ENCODE results near the gene ATP8A2.
"Not testable (repeated sequence)": the region's sequence is repeated elsewhere in the genome, so short reads cannot be mapped to it uniquely, and the experiment has no call there.

ATP8A2 gene

DNA sequence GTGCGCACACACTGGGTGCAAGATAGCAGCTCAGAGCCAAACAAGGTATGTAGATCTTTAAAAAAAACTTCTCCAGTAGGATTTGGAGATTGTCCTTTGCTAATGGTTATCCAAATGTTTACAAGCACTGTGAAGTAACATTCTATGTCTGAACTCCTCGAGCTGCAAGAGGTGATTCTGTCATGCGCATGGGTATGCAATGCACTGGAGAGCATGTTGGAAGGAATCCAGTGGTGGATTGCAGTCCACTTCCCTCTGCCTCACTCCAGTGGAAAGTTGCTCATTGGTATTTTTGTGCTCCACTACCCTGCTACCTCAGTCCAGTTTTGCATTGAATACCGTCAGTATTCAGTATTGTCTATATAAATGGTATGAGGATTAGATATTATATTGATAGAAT is 132.1 kb downstream of the ATP8A2 start:
- in situ Hi-C loops (cut with HindIII; ENCODE audit: low sequenced_read_pairs), result no loop called here
- no peak overlapping the region for H3K4me3 ChIP-seq (ENCODE audit: low read depth, low read length)
- DNase-seq (ENCODE audit: low read depth, low spot score), result no peak
- TF ChIP-seq, protein P1, sequence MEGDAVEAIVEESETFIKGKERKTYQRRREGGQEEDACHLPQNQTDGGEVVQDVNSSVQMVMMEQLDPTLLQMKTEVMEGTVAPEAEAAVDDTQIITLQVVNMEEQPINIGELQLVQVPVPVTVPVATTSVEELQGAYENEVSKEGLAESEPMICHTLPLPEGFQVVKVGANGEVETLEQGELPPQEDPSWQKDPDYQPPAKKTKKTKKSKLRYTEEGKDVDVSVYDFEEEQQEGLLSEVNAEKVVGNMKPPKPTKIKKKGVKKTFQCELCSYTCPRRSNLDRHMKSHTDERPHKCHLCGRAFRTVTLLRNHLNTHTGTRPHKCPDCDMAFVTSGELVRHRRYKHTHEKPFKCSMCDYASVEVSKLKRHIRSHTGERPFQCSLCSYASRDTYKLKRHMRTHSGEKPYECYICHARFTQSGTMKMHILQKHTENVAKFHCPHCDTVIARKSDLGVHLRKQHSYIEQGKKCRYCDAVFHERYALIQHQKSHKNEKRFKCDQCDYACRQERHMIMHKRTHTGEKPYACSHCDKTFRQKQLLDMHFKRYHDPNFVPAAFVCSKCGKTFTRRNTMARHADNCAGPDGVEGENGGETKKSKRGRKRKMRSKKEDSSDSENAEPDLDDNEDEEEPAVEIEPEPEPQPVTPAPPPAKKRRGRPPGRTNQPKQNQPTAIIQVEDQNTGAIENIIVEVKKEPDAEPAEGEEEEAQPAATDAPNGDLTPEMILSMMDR (IDR thresholded peaks at IDR 0.05; ENCODE audit: low read depth, low read length), result no peak

DNA sequence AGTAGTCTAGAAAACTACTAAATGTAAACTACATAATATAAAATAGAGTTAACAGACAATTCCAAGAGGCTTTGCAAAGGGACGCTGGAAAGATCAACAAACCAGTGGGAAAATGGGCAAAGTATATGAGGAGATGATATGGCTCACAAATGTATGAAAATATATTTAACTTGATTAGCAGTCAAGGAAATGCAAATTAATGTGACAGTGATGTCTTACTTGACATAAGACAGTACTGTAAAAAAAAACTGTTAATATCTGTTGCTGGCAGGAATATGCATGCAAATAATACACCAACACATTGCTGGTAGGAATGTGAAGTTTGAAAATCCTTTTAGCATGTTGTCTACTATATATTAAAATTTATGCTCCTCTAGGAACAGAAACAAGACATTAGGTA is 136.1 kb downstream of the ATP8A2 start:
- TF ChIP-seq, protein P1 (IDR thresholded peaks at IDR 0.05; ENCODE audit: low read depth, low read length), result no peak
- H3K4me3 ChIP-seq (ENCODE audit: low read depth, low read length), result no peak overlapping the region
- in situ Hi-C loops (cut with HindIII; ENCODE audit: low sequenced_read_pairs), result no loop called here
- DNase-seq (ENCODE audit: low read depth, low spot score), result no peak

DNA sequence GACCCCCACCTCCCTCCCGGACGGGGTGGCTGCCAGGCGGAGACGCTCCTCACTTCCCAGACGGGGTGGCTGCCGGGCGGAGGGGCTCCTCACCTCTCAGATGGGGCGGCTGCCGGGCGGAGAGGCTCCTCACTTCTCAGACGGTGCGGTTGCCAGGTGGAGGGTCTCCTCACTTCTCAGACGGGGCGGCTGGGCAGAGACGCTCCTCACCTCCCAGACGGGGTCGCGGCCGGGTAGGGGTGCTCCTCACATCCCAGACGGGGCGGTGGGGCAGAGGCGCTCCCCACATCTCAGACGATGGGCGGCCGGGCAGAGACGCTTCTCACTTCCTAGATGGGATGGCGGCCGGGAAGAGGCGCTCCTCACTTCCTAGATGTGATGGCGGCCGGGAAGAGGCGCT is 141.3 kb downstream of the ATP8A2 start:
- not testable (repeated sequence) for DNase-seq (ENCODE audit: low read depth, low spot score)

DNA sequence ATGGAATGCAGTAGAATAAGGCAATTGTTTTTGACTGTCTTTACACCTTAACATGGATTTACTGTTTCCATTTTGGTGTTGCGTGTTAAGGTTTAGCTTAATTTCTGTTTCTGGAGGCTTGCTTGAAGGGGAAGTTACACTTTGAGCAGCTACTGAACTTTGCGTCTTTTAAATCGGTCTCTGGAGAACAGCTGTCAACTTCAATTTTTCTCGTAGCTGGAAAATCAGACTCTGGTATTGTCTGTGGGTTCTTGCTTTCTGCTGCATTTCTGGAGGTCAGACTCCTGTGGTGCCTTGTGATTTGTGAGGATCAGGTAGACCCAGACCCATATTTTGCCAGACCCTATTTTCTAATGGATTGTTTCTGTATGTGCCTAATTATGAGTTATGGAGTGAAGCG is 146.7 kb downstream of the ATP8A2 start:
- H3K4me3 ChIP-seq (ENCODE audit: low read depth, low read length), result no peak overlapping the region
- no peak for DNase-seq (ENCODE audit: low read depth, low spot score)
- TF ChIP-seq, protein P1 (IDR thresholded peaks at IDR 0.05; ENCODE audit: low read depth, low read length), result no peak
- in situ Hi-C loops (cut with HindIII; ENCODE audit: low sequenced_read_pairs), result no loop called here

More for the DNA sequence above, 141.3 kb downstream of the ATP8A2 start:
- in situ Hi-C loops (cut with HindIII; ENCODE audit: low sequenced_read_pairs); H3K4me3 ChIP-seq (ENCODE audit: low read depth, low read length): not testable (repeated sequence)

DNA sequence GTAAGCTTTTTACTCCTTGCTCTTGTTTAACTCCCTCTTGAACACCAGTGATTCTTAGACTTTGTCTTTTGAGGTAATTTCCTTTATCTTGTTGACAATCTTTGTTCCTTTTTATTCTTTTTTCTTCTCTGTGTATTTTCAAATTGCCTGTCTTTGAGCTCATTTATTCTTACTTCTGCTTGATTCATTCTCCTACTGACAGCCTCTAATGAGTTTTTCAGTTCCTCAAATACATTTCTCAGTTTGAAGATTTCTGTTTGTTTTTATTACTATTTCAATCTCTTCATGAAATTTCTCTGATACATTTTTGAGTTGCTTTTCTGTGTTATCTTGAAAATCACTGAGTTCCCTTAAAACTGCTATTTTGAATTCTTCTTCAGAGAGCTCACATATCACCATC is 154.1 kb downstream of the ATP8A2 start:
- in situ Hi-C loops (cut with HindIII; ENCODE audit: low sequenced_read_pairs), result no loop called here
- DNase-seq (ENCODE audit: low read depth, low spot score), result no peak
- no peak overlapping the region for H3K4me3 ChIP-seq (ENCODE audit: low read depth, low read length)
- TF ChIP-seq, protein P1 (IDR thresholded peaks at IDR 0.05; ENCODE audit: low read depth, low read length), result no peak

DNA sequence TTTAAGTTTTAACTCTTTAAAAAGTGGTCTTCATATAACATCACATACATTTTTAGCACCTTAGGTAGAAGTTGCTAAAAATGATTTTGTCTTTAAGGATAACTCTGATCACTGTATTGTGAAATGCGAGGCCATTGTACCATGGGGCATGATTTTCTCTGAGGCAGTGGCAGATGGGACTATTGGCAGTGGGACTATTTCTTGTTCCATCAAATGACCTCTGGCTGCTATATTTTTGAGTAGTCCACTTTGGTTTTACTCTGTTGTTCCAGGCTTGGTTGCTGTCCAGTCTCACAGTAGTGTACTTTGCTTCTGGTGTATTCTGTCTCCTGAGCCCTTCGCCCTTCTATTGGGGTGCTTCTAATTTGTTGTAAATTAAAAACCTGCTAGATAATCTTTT is 156.5 kb downstream of the ATP8A2 start:
- DNase-seq (ENCODE audit: low read depth, low spot score), result no peak
- TF ChIP-seq, protein P1 (IDR thresholded peaks at IDR 0.05; ENCODE audit: low read depth, low read length), result no peak
- H3K4me3 ChIP-seq (ENCODE audit: low read depth, low read length), result no peak overlapping the region
- in situ Hi-C loops (cut with HindIII; ENCODE audit: low sequenced_read_pairs), result no loop called here

DNA sequence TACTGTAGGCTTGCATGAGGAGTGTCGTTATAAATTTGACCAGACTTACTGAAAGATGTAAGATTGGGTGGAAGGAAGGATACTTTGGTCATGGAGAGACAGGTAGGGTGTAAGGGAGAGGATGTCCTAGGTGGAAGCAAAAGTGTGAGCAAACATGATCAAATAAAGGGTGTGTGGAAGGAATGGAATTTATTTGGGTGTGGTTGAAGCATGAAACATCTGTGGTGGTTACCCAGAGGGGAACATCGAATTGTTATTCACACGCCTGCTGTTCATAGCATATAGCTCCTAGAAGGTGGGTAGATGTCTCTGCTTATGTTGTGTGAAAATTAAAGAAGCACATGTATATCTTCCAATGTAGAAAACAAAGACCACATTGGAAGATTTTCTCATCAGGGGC is 157.7 kb downstream of the ATP8A2 start:
- no peak overlapping the region for H3K4me3 ChIP-seq (ENCODE audit: low read depth, low read length)
- in situ Hi-C loops (cut with HindIII; ENCODE audit: low sequenced_read_pairs), result no loop called here
- TF ChIP-seq, protein P1 (IDR thresholded peaks at IDR 0.05; ENCODE audit: low read depth, low read length), result no peak
- DNase-seq (ENCODE audit: low read depth, low spot score), result no peak
